NOMO-1 (cell line): ENCODE measurements around the gene TAS2R60.

Source experiments
- DNase-seq, 2 experiments: peaks; one replicate each; lab custom pipeline; 2025; ENCODE audit not compliant: unreplicated experiment in 2 of 2; lab: John Stamatoyannopoulos, UW

The TAS2R60 gene

DNA sequence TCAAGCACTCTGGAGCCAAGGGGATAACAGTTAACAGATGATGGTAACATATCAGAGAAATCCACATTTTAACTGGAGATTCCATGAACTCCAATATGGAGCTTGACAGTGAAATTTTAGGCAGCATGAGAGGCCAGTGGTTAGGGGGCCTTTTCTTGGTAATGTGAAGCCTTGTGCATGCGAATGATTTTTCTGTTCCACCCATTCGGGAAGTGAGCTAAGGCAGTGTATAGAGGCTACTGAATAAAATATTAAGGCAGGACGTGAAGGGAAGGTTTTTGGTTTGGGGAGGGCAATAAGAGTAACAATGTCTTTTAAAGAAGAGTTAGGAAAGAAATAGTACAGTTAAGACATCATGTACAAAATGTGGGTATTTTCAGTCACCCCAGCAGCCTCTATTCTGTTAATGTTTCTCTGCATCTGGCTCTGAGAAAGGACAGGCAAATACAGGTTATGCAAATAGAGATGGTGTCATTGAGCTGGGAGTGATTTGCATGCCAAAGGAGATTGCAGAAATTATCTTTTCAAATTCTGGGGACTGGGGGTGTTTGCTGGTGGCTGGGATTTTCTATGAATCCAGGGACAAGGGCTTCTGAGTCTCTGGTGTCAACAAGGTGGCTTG is 6.8 kb upstream of the TAS2R60 start:
- no peak for DNase-seq

DNA sequence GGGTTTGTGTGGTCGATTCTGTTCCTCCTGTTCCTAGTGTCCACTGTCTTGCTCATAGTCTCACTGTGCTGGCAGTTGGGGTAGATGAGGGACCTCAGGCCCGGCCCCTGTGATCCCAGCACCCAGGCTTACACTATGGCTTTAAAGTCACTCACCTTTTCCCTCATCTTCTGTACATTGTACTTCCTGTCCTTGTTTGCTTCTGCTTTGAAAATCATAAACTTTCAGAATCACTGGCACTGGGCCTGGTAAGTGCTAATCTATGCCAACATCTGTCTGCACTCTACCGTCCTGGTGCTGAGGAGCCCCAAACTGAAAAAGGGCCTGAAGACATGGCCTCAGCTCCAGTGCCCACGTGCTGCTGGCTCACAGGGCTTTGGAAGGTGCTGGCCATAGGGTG is 5.7 kb upstream of the TAS2R60 start:
- no peak for DNase-seq

DNA sequence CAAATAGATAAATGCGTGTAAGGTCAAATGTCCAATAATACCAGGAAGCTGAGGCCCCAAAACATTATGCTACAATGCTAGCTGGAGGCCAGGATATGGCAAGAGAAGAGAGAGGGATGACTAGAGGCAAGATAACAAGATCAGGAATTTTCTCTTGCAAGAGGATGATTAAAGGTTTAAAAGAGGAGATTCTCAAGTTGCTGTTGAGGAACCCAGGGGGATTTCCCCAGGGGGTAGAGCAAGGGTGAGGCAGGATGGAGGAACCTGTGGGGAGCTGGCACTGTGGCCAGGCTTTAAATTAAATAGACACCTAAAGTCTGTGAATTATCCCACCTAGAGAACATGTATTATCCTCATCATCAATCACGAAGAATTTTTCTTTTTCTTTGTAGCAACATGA is 3.4 kb upstream of the TAS2R60 start:
- DNase-seq, result no peak

DNA sequence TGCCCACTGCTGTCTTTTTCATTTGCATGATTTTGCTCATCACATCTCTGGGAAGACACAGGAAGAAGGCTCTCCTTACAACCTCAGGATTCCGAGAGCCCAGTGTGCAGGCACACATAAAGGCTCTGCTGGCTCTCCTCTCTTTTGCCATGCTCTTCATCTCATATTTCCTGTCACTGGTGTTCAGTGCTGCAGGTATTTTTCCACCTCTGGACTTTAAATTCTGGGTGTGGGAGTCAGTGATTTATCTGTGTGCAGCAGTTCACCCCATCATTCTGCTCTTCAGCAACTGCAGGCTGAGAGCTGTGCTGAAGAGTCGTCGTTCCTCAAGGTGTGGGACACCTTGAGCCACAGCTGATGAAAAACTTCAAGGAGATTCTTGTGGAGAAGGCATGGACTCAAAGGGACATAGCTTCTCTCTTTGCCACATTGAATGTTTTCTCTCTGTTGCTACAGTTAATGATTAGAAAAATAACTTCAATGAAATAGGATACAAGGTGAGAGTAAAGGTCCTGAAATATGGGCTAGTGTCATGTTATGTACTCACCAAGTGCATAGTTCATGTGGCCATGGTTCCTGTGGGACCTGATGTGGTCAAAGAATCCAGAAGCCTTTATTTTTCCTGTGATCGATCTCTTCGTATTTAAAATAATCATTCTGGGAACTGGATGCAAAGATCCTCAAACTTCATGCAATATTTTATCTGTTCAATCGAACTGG is 970 bp downstream of the TAS2R60 start:
- no peak for DNase-seq

DNA sequence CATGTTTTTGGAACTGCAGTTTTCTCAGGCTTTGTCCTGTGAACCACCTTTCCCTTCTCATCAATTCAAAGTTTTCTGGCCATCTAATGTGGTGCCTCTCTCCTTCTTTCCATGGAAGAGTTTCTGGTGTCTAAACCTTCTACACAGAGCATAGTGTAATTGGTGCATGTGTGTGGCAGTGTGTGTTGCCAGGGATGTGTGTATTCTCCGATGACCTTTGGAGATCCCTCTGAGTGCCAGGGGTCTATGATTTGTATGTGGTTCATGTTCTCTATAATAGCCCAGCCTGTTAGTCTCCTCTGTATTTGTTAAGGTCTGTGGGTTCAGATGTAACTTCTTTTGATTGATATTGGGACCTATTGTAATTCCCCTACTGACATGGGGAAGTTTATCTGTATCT is 1.5 kb downstream of the TAS2R60 start:
- no peak for DNase-seq

DNA sequence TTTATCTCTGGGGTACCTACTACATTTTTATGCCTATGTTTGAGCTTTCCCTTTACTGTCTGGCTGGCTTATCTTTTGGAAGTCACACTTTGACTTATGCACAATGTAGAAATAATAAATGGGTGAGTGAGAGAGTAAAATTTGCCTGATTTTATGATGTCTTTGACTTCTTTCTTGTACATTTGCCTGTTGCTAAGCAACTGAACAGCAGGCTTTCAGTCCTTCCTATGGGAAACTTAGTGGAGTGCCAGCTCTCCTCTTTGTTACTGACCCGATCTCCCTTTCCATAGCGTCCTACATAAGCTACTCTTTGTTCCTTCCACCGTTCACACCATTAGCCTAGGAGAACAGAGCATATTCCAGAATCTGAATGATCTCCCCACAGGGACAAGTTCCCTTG is 4.2 kb downstream of the TAS2R60 start:
- DNase-seq, result no peak

DNA sequence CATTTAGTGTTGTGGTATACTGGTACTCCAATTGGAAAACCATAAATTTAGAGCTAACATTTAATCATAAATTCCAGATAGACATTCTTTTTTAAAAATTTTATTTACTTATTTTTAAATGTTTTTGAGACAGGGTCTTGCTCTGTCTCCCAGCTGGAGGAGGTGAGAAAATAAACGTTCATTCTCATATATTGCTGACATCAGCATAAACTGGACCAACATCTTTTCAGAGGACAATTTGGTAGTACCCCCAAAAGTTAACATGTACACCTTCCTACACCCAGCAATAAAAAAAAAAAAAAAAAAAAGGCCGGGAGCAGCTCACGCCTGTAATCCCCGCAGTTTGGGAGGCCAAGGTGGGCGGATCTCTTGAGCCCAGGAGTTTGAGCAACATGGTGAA is 5.2 kb downstream of the TAS2R60 start:
- DNase-seq, result no peak

DNA sequence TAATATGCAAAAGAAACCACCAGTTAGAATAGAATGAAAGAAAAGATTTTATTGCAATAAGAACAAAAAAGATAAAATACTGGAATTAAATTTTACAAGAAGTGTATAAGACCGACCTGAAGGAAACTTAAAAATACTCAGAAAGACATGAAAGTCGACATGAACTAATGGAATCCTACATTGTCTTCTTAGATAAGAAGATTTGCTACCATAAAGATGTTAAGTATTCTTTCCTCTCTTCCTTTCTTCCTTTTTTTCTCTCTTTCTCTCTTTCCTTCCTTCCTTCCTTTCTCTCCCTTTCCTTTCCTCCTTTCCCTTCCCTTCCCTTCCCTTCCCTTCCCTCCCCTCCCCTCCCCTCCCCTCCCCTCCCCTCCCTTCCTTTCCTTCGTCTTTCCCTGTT is 6.5 kb downstream of the TAS2R60 start:
- no peak for DNase-seq

DNA sequence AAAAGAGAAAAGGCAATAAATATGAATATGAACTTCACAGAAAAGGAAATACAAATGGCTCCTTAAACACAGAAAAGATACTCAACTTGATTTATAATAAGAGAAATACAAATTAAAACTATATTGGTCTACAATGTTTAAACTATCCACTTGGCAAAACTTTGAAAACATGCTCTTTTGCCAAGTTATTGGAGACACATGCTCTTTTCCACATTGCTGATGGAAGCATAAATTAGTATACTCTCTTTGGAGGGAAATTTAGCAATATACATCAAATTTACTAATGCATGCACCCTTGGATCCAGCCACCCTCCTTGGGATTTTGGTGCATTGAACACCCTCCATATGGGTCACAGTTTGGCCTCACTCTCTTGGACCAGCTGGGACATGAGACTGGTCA is 7.9 kb downstream of the TAS2R60 start:
- no peak for DNase-seq

DNA sequence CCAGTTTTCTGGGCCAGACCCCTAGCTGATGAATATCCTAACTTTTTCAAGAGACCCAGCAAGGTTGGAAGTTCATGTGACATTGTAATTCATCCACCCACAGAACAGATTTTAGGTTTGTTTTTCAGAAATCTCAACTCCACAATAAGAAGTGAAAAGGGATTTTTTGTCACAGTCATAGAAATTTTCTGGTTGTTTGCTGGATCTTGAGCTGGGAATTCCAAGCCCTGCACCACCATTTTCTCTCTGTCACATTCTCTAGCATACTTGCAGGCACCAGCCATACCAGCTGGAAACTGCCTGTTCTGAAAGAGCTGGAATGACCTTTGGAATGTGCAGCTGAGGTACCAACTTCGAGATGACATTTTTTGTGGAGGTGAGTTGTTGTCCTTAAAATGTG is 8.5 kb downstream of the TAS2R60 start:
- no peak for DNase-seq

DNA sequence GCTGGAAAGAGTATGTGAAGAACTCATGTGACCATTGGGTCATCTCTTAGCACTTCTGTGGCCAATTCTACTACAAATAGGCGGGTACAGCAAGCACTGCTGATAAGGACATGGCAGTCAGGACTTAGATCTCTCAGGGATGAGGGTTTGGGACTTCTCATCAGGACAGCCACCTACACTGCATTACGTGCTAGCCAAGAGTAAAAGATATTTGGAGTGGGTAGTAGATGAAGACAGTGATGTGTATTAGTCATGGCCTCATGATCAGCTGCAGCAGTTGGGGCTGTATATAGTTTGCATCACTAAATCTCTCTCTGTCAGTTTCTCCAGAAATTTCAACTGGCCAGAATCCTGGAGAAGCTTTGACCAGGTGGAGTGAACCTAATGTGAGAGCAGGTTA is 9.2 kb downstream of the TAS2R60 start:
- no peak for DNase-seq

DNA sequence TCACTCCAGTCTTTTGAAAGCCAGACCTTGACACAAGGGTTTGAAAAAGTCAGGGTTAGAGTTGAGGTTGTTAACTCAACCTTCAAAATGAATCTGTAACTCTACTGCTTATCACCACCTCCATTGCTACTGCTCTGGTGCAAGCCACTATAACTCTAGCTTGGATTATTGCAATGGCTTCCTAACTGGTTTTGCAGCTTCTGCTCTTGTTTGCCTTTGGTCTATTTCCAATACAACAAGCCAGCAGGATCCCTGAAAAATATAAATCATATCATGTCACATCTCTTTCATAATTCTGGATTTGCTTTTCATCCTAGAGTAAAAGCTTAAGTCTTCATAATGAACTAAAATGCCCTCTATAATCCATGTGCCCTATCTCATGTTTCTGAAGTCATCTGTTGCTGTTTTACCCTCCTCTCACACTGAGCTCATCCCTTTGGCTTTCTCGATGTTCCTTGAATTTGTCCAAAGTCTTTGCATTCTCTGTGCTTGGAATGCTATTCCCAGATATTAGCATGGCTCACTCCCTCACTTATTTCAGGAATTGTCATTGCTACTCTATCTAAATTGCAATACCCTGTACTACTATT is 10.9 kb downstream of the TAS2R60 start:
- no peak for DNase-seq

DNA sequence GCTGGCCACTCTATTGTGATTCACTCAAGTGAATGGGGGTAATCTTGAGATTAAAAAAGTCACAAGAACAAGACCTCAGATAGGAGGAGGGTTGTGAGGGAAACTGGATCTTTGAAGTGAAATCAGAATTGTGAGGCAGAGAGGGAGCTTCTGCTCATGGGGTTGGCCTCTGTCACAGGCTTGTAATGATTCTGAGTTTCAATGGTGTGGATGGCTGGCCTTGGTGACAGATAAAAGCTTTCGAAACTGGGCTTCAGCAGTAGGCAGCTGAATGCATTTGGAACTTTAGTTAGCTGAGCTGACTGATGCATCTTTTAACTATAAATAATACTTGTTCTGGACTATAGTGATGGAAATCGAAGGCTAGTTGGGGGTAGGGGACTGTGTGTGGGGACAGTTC is 12.2 kb downstream of the TAS2R60 start:
- no peak for DNase-seq

DNA sequence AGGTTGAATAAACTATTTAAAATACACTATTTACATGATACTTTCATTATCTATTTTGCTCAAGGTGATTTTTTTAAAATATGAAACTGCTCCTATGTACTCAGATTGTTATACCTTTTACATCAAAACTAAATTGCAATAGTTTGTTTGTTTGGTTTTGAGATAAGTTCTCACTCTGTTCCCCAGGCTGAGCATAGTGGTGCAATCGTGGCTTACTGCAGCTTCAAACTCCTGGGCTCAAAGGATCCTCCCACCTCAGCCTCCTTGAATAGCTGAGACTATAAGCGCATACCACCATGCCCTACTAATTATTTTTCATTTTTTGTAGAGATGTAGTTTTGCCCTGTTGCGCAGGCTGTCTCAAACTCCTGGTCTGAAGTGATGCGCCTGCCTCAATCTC is 12.7 kb downstream of the TAS2R60 start:
- DNase-seq, result no peak

DNA sequence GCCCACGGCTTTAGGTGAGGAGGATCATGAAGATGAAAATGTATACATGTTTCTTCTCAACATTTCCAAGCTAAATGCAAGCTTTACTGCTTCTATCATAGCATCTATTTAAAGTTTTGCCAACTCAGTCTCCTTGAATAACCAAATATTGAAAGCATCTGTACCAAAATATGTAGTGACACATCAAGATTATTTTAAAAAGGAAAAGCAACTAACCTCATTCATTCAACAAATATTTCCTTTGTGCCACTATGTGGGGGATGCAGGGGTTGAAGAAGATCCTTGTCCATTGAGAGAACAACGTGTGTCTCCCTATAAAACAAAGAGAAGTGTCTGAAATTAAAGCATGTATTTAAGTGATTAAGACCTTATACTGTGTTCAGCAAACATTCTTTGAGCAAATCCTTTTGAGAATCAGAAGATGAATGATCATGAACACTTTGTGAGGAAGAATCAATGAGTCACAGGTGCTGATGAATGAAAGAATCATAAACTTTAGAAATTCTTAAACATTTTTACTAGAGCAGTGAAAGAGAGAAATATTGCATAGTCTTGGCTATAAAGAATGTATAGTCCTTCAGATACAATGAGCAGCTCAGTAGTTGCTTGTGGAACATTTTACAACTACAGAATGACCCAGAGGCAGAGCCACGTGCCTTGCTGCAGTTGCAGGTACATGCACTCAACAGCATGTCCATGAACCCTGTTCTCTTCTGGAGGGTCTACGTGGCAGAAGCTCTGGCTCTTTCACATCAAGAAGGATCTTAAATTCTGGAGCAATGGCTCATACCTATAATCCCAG is 13.9 kb downstream of the TAS2R60 start:
- no peak for DNase-seq

DNA sequence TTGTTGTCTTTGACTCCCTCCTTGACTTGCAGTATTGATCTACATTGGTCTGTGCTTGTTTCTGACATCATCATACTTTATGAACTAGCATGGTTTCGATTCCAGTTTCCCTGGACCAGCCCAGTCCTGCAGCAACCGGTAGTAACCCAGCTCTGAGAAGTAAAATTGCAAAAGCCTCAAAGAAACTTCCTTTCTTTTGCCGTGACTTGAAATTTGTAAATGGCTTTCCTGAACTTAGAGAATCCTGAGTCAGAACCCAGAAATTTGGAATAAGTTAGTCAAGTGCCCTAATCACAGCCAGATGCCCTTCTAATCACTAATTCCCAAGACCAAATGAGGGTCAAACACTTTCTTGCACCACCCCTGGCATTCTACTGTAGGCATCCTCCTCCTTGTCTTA is 15.0 kb downstream of the TAS2R60 start:
- DNase-seq, result peak; percentile 23 to 28

DNA sequence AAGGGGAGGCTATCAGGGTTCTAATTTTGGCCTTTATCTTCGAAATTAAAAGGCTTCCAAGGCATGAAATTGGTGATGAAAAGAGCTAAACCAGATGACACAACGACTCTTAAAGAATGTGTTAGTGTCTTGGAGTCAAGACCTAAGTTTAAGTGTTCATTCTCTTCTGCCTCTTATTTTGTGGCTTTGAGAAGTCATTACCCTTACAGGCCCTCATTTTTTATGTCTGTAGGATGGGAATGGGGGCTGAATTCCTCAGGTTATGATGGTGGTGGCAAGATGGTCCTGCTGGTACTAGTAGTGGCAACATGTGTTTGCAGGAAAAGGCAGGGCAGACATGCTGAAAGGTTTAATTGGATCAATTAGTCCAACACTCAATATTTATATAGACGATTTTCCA is 15.4 kb downstream of the TAS2R60 start:
- no peak for DNase-seq

DNA sequence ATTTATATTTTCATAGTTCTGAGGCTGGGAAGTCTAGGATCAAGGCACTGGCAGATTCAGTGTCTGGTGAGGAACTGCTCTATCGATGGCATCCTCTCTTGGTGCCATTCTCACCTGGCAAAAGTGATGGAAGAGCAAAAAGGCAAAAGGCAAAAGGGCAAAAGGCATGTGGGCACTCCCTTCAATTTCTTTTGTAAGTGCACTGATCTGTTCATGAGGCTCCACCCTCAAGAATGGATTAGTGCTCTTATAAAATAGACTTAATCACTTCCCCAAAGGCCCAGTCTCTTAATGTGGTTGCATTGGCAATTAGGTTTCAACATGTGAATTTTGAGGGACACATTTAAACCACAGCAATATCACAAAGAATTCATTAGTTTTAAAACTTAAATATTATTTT is 16.1 kb downstream of the TAS2R60 start:
- peak in 1 of 2 experiments; percentile 1 for DNase-seq

DNA sequence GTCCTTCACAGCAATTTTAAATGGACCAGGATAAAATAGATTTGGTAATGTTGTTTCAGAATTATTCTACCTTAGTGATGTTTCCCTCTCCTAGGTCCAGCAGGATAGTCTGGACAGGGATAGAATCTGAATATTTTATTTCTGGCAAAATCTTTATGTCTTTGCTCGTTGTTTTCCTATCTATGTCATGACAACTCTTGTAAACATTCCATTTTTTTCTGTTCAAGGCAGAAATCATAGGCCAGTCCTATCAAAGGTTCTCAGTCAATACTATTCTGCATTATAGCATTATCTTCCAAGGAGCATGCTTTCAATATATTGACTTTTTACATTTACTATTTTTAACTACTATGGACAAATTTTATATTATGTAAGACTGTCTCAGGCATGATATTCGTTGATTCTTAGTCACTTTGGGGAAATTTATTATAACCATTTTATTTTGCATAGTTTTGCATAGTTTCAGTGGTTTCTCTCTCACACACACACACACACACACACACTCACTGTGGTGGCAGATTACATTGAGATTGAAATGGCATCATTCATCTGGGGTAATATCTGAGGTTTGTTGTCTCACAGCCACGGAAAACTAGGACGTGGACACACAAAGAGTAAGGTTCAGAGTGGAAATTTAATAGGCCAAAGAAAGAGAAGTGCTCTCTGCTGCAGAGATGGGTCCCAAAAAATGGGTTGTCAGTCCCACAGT is 17.2 kb downstream of the TAS2R60 start:
- no peak for DNase-seq

DNA sequence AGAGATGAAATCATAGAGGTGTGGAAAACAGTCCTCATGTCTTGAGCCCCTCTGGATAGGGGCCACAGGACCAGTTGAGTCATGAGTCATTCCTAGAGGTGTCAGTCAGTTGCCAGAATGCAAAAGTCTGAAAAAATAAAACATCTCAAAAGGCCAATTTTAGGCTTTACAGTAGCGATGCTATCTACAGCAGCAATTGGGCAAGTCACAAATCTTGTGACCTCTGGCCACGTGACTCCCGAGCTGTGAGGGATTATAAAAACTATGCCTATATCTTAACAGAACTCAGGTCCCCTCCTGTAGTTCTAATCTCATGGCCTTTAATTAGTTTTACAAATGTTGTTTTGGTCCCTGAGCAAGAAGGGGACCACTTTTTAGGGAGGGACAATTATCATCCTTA is 18.8 kb downstream of the TAS2R60 start:
- no peak for DNase-seq

DNA sequence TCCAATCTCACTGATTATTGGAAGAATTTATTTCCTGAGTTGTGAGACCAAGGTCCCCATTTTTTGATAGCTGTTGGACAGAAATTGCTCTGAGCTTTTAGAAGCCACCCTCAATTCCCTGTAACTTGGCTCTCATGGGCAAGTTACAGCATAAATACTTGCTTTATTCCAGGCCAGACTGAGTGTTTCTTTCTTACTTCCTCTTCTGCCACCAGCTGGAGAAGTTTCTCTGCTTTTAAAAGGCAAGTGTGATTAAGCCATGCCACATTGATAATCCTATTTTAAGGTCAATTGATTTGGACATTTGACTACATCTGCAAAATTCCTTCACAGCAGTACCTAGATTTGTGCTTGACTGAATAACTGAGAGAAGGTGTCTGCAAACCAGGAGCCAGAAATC is 20.3 kb downstream of the TAS2R60 start:
- DNase-seq, result peak in 1 of 2 experiments; percentile 34
